ENCODE data around the gene TECPR1.

DNA sequence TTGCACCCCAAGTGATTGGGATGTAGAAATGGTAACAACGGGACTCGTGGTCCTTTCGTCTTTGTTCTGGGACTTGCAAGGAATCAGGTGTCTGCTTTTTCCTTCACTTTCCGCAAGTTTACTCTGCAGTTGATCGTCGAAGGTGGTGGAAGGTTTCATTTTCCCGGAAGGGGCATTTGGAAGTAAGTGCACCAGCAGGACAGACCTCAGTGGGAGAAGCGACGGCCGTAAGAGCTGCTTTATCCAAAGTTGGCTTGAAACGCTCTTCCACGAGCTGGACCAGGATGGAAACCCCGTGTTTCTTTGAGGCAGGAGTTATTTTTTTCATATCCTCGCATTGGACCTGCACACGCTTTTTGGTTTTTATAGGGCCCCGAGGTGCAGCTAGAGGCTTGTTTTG, 30.7 kb upstream of the TECPR1 start:
- no peak for TF ChIP-seq CTCF (IDR thresholded peaks at IDR 0.05; ENCODE audit: low read length)
- no peak for TF ChIP-seq EZH2 (IDR thresholded peaks at IDR 0.05; ENCODE audit: borderline replicate concordance, low read length)
